Transverse colon (tissue), 4 donors: ENCODE measurements around the gene CD40. TPM values are rescaled to one million over a fixed set of nuclear protein-coding genes. Genes with fewer than 3 reads are reported as not detected.

Source experiments
- DNase-seq: peaks from one replicate; pipeline ENCODE4 v3.0.0-alpha.2; 2019
- H3K27ac ChIP-seq, 4 donors: fragments of 200-600 bp; sonication (generic); 2 replicates each; pipeline ENCODE4 v1.5.1; 2016 to 2018; ENCODE audit warnings: inconsistent platforms in 4 of 4
- H3K27me3 ChIP-seq: fragments of 200-600 bp; sonication (generic); 2 replicates; pipeline ENCODE4 v1.5.1; 2017; ENCODE audit warnings: inconsistent platforms
- H3K36me3 ChIP-seq, 4 donors: fragments of 200-600 bp; sonication (generic); 2 replicates each; pipeline ENCODE4 v1.5.1; 2017 to 2019; ENCODE audit warnings: inconsistent platforms in 4 of 4
- H3K4me1 ChIP-seq, 4 donors: fragments of 200-600 bp; sonication (generic); 2 replicates each; pipeline ENCODE4 v1.5.1; 2017 to 2020; ENCODE audit warnings: inconsistent platforms in 4 of 4
- H3K4me3 ChIP-seq, 4 donors: fragments of 200-600 bp; sonication (generic); 1 replicate in 1 of 4; 2 replicates in 3 of 4; pipeline versions ENCODE4 v1.5.1 to v1.6.1; 2017 to 2019; ENCODE audit warnings: inconsistent platforms in 4 of 4
- H3K9me3 ChIP-seq, 2 donors: fragments of 200-600 bp; sonication (generic); 2 replicates each; pipeline ENCODE4 v1.5.1; 2017 to 2019; ENCODE audit warnings: inconsistent platforms in 2 of 2
- CTCF ChIP-seq, 5 experiments: fragments of 200-600 bp in 3 of 5; fragments of 450-650 bp in 2 of 5; sonication (generic) in 3 of 5; IDR thresholded peaks; 1 replicate in 2 of 5; 2 replicates in 3 of 5; pipeline ENCODE4 v1.5.1; 2016 to 2017; ENCODE audit warnings: antibody characterized with exemption in 5 of 5, inconsistent platforms in 3 of 5, mild to moderate bottlenecking in 2 of 5, moderate library complexity in 1 of 5
- EP300 ChIP-seq: sonication (generic); formaldehyde crosslinking; IDR thresholded peaks from one replicate; pipeline ENCODE4 v1.6.1; 2017; ENCODE audit warnings: antibody characterized with exemption, low read depth
- POLR2A ChIP-seq: fragments of 450-650 bp; IDR thresholded peaks from one replicate; pipeline ENCODE4 v1.6.1; 2016; ENCODE audit warnings: antibody characterized with exemption, mild to moderate bottlenecking, moderate library complexity
- POLR2AphosphoS5 ChIP-seq, 3 donors: sonication (generic); formaldehyde crosslinking; IDR thresholded peaks; one replicate each; pipeline ENCODE4 v1.6.1; 2016; ENCODE audit warnings: antibody characterized with exemption in 3 of 3
- WGBS, 2 donors: methylation state at CpG; one replicate each; pipeline ENCODE4 v1.1.5; 2018; ENCODE audit warnings: low coverage in 1 of 2; 5-methylcytosine and 5-hydroxymethylcytosine counted together
- in situ Hi-C, 4 donors: fragments of 200-750 bp; cut with MboI; loops; one replicate each; pipeline versions ENCODE4 v1.15.0 to v1.15.1; 2017; ENCODE audit warnings: low sequenced_read_pairs in 3 of 4, low pct_ligation_motif_present in 1 of 4, low pct_unique_long_range_greater_than_20kb in 1 of 4
- intact Hi-C: fragments of 100-400 bp; cut with DNase I; formaldehyde crosslinking; loops from one replicate; pipeline ENCODE4 v1.15.1; 2023; ENCODE audit warnings: low total_unique reads
- total RNA-seq, 4 donors: library from RNA; depleted of rRNA; stranded (reverse); fragments of >200 nt; gene quantifications; one replicate each; pipeline ENCODE4 v1.1.0, GENCODE V29; 2016

The CD40 gene
- total RNA-seq, 4 donors from 2014 or later: 2.5 to 11.6 (median 3.5) TPM

- Histone ChIP-seq H3K4me3 (no peak overlapping the region), H3K9me3 (no peaks in the 10 kb centered on the region), H3K4me1 (no peaks in the 10 kb centered on the region), H3K36me3 (peaks cover 0 to 25% (median 12%) of the 10 kb centered on the region in 4 donors), H3K27ac (no peak overlapping the region), H3K27me3 (no peaks in the 10 kb centered on the region)
- TF ChIP-seq CTCF (IDR thresholded peaks at IDR 0.05): no peak
- TF ChIP-seq EP300: no peak
- TF ChIP-seq POLR2A: no peak
- no peak for TF ChIP-seq POLR2AphosphoS5 (IDR thresholded peaks at IDR 0.05)
- in situ Hi-C loops: no loop called here
- intact Hi-C loops: no loop called here
- WGBS, 2 donors: 80 to 89% methylated on average over 1 to 3 of the region's 3 CpGs
- no peak for DNase-seq
Observed at GRCh38 chr20:46073443-46073842, 44.7 kb upstream of the CD40 start.

GRCh38 chr20:46074006-46074405 is 44.1 kb upstream of the CD40 start:
- intact Hi-C loops (no loop called here), in situ Hi-C loops (no loop called here)
- Histone ChIP-seq H3K9me3 (no peaks in the 10 kb centered on the region), H3K27ac (no peak overlapping the region), H3K4me1 (no peaks in the 10 kb centered on the region), H3K4me3 (no peak overlapping the region), H3K27me3 (no peaks in the 10 kb centered on the region), H3K36me3 (peaks cover 0 to 27% (median 12%) of the 10 kb centered on the region in 4 donors)
- 85 to 86% methylated on average over 3 of the region's 3 CpGs for WGBS, 2 donors
- no peak for DNase-seq
- no peak for TF ChIP-seq CTCF (IDR thresholded peaks at IDR 0.05)
- no peak for TF ChIP-seq POLR2AphosphoS5 (IDR thresholded peaks at IDR 0.05)
- TF ChIP-seq EP300: no peak
- no peak for TF ChIP-seq POLR2A

GRCh38 chr20:46076806-46077205 is 41.3 kb upstream of the CD40 start:
- no peak for TF ChIP-seq POLR2A
- no peak for TF ChIP-seq POLR2AphosphoS5 (IDR thresholded peaks at IDR 0.05)
- no peak for TF ChIP-seq CTCF (IDR thresholded peaks at IDR 0.05)
- TF ChIP-seq EP300: no peak
- no peaks in the 10 kb centered on the region for H3K9me3 ChIP-seq
- peaks cover 0 to 17% (median 2%) of the 10 kb centered on the region in 4 donors for H3K4me1 ChIP-seq
- peaks cover 0 to 25% (median 6%) of the 10 kb centered on the region in 4 donors for H3K36me3 ChIP-seq
- no peaks in the 10 kb centered on the region for H3K27me3 ChIP-seq
- in situ Hi-C loops: no loop called here
- H3K4me3 ChIP-seq: no peak overlapping the region
- no peak for DNase-seq
- 87% methylated on average over 7 of the region's 7 CpGs; no CpG with 5 or more reads in 1 of the 2 donors for WGBS, 2 donors
- intact Hi-C loops: no loop called here
- no peak overlapping the region for H3K27ac ChIP-seq

- in situ Hi-C loops (no loop called here), intact Hi-C loops (no loop called here)
- 95 to 100% methylated on average over 2 to 8 of the region's 8 CpGs for WGBS, 2 donors
- Histone ChIP-seq H3K27ac (no peak overlapping the region), H3K9me3 (no peaks in the 10 kb centered on the region), H3K4me3 (no peak overlapping the region), H3K36me3 (peaks cover 0 to 25% (median 6%) of the 10 kb centered on the region in 4 donors), H3K27me3 (no peaks in the 10 kb centered on the region), H3K4me1 (peaks cover 0 to 27% (median 7%) of the 10 kb centered on the region in 4 donors)
- DNase-seq: no peak
- TF ChIP-seq POLR2A (no peak), POLR2AphosphoS5 (IDR thresholded peaks at IDR 0.05) (no peak), EP300 (no peak), CTCF (IDR thresholded peaks at IDR 0.05) (no peak)
Observed at GRCh38 chr20:46077642-46078305, 40.3 kb upstream of the CD40 start.
